ENCODE results near the gene KMT2A. TPM values are rescaled to one million over a fixed set of nuclear protein-coding genes. Genes with fewer than 3 reads are reported as not detected.
A peak's percentile ranks its signal among the peaks of the same experiment; 100 is the strongest.

The KMT2A gene
- total and polyA plus RNA-seq, 8 donors: 45.8 to 61.7 (median 54.3) TPM

- intact Hi-C loops (cut with DNase I): no loop called here
- Histone ChIP-seq H3K4me3 (no peak overlapping the region), H3K9me3 (no peaks in the 10 kb centered on the region), H3K27me3 (no peaks in the 10 kb centered on the region), H3K4me1 (no peaks in the 10 kb centered on the region), H3K27ac (no peak overlapping the region), H3K36me3 (peaks cover 4 to 100% of the 10 kb centered on the region in 2 donors)
- DNase-seq: no peak
- no peak for ATAC-seq
- TF ChIP-seq, protein P1, sequence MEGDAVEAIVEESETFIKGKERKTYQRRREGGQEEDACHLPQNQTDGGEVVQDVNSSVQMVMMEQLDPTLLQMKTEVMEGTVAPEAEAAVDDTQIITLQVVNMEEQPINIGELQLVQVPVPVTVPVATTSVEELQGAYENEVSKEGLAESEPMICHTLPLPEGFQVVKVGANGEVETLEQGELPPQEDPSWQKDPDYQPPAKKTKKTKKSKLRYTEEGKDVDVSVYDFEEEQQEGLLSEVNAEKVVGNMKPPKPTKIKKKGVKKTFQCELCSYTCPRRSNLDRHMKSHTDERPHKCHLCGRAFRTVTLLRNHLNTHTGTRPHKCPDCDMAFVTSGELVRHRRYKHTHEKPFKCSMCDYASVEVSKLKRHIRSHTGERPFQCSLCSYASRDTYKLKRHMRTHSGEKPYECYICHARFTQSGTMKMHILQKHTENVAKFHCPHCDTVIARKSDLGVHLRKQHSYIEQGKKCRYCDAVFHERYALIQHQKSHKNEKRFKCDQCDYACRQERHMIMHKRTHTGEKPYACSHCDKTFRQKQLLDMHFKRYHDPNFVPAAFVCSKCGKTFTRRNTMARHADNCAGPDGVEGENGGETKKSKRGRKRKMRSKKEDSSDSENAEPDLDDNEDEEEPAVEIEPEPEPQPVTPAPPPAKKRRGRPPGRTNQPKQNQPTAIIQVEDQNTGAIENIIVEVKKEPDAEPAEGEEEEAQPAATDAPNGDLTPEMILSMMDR (IDR thresholded peaks at IDR 0.05): no peak
Measured at GRCh38 chr11:118511601-118512000, 75.3 kb downstream of the KMT2A start.

DNA sequence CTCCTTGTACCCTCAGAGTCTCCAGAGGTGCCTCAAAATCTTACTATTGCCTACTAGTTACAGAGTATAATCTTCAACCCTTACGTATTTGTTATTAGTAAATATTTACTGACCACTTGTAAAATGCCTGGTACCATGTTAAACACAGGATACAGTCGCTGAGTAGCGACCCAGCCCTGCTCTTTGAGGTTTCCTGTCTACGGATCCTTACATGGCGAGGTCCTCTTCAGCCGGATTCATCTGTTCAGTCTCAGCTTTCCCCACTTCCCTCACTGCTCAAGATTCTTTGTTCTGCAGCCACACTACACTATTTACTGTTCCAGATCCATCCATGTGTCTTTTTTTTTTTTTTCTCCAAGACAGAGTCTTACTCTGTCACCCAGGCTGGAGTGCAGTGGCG is 77.8 kb downstream of the KMT2A start:
- intact Hi-C loops (cut with DNase I): no loop called here
- no peaks in the 10 kb centered on the region for H3K9me3 ChIP-seq
- ATAC-seq (peak; percentile 30), DNase-seq (no peak)
- H3K27me3 ChIP-seq: no peaks in the 10 kb centered on the region
- TF ChIP-seq, protein P1 (IDR thresholded peaks at IDR 0.05): no peak
- no peaks in the 10 kb centered on the region for H3K4me1 ChIP-seq
- H3K27ac ChIP-seq: no peak overlapping the region
- H3K36me3 ChIP-seq: peaks cover 0 to 100% of the 10 kb centered on the region in 2 donors
- H3K4me3 ChIP-seq: no peak overlapping the region

DNA sequence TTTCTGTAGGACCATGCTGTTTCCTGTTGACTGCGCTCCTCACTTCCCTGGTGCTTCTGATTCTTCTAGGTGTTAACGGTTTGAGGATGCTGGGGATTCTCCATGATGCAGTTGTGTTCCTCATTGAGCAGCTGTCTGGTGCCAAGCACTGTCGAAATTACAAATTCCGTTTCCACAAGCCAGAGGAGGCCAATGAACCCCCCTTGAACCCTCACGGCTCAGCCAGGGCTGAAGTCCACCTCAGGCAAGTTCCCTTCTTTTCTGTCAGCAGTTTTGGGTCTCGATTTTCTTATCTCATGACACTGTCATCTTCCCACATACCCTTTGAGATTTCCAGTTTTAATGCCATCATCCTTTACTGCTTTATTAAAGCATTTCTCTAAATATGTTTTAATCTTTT is 83.3 kb downstream of the KMT2A start:
- peaks cover 3 to 99% of the 10 kb centered on the region in 2 donors for H3K36me3 ChIP-seq
- intact Hi-C loops (cut with DNase I): no loop called here
- H3K27ac ChIP-seq: no peak overlapping the region
- no peak for ATAC-seq
- no peak overlapping the region for H3K4me3 ChIP-seq
- TF ChIP-seq, protein P1 (IDR thresholded peaks at IDR 0.05): no peak
- peaks cover 0 to 6% of the 10 kb centered on the region in 2 donors for H3K4me1 ChIP-seq
- DNase-seq: no peak
- no peaks in the 10 kb centered on the region for H3K27me3 ChIP-seq
- no peaks in the 10 kb centered on the region for H3K9me3 ChIP-seq

GRCh38 chr11:118521892-118522311 is 85.6 kb downstream of the KMT2A start:
- peak; percentile 34 for ATAC-seq
- no peak overlapping the region for H3K27ac ChIP-seq

GRCh38 chr11:118522571-118523072 is 86.3 kb downstream of the KMT2A start:
- TF ChIP-seq, protein P1 (IDR thresholded peaks at IDR 0.05): no peak
- ATAC-seq (peak; percentile 80), DNase-seq (peak in 1 of 4 donors; percentile 16)
- intact Hi-C loops (cut with DNase I): no loop called here
- peaks cover 3 to 78% of the 10 kb centered on the region in 2 donors for H3K36me3 ChIP-seq
- no peak overlapping the region for H3K27ac ChIP-seq
- H3K27me3 ChIP-seq: no peaks in the 10 kb centered on the region
- peaks cover 0 to 6% of the 10 kb centered on the region in 2 donors for H3K4me1 ChIP-seq
- no peak overlapping the region for H3K4me3 ChIP-seq
- no peaks in the 10 kb centered on the region for H3K9me3 ChIP-seq

More at GRCh38 chr11:118521892-118522311, 85.6 kb downstream of the KMT2A start:
- intact Hi-C loops (cut with DNase I): no loop called here
- H3K4me3 ChIP-seq: no peak overlapping the region
- H3K9me3 ChIP-seq: no peaks in the 10 kb centered on the region
- peaks cover 0 to 6% of the 10 kb centered on the region in 2 donors for H3K4me1 ChIP-seq
- TF ChIP-seq, protein P1 (IDR thresholded peaks at IDR 0.05): no peak
- H3K27me3 ChIP-seq: no peaks in the 10 kb centered on the region
- H3K36me3 ChIP-seq: peaks cover 3 to 86% of the 10 kb centered on the region in 2 donors
- no peak for DNase-seq

All from left lung (tissue), 10 donors.